HG03520 (cell line): Measurements from ENCODE around the gene PSIP1.
"Not testable (repeated sequence)": the region's sequence is repeated elsewhere in the genome, so short reads cannot be mapped to it uniquely, and the experiment has no call there.

Source experiments
- ATAC-seq: cut with Tn5 transposase; IDR thresholded peaks from one replicate; pipeline ENCODE4 v1.9.1; 2021; ENCODE audit warnings: mild to moderate bottlenecking, moderate library complexity; ENCODE audit not compliant: unreplicated experiment

PSIP1 gene

DNA sequence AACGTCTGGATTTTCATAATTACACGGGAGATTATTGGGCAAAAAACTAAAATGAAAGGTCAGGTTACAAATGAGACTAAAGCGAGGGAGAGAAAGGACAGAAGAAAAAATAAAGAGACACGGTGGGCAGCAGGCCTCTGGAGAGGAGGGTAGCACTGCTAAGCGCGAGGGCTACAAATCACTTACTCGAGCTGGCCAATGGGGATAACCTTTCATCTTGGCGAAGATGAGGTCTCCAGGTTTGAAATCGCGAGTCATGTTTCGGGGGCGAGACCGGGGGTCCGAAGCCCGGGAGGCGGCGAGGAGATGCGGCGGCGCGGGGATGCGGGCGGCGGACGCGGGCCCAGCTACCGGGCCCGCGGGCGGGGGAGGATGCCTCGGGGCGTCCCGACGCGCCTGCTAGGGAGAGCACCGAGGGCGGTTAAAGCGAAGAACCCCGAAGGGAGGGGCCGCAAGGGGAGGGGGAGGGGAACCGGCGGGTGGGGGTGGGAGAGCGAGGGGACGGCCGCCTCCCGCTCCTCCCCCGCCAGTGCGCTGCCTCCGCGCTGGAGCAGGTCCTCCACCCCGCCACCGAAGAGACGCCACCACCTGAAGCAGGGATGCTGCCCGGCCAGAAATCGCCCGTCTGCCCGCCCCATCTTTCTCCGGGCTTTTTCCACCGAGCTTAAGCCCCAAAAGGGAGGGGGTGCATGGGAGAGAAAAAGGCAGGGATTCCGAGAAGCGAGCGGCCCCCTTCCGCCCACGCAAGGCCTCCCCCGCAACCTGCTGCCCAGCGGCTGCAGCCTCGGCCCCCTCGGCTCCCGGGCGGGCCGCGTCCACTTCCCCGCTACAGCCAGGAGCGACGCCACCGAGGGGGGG is 610 bp downstream of the PSIP1 start:
- peak; percentile 26 for ATAC-seq

DNA sequence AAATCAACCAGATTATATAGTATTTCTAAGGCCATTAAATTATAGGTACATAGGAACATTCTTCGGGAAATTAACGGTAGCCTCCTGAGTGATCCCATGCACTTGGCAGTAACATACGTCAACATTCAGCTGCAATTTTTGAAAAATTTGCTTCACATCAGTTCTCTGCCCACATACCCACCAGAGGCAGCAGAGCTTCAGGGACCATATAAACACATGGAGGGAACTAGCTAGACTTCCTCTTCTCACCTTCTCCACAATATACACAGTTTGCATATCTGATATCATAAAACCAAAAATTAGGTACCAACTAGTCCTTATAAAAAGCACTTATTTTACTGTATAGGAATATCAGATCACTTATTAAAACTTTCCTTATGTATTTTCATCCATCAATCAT is 4.8 kb downstream of the PSIP1 start:
- no peak for ATAC-seq

- ATAC-seq = no peak
Observed at GRCh38 chr9:15501803-15502202, 9.0 kb downstream of the PSIP1 start.

DNA sequence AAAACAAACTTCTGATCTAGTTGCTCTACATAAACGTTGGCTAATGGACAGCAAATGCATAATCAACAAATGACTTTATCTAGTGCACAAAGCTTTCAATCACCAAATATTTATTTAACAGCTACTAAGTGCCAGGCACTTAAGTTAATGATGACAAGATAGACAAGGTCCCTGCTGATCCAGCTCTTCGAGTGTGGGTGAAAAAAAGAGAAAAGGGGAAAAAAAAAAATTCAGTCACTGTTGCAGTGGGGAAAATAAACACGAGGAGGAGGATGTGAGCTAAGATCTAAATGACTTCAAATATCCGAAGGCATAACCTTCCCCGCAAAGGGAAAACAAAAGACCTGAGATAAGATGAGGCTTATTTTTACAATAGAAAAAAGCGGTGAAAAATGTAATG is 9.6 kb downstream of the PSIP1 start:
- ATAC-seq = no peak

DNA sequence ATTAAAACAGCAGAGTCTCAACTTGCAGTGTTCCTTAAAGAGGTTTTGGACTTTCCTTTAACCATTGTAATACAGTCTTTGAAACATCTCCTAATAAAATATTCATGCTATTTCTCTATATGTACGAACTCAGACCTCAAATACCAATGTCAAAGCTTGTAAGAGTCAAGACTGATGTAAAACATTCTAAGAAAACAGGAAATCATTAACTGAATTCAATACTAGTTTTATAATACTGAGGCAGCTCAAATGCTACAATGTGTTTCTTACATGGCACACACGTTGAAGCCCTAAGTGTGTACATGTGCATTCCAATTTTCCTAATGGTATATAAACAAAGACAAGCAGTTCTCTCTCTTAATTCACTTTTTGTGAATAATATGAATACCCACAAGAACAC is 11.6 kb downstream of the PSIP1 start:
- no peak for ATAC-seq

DNA sequence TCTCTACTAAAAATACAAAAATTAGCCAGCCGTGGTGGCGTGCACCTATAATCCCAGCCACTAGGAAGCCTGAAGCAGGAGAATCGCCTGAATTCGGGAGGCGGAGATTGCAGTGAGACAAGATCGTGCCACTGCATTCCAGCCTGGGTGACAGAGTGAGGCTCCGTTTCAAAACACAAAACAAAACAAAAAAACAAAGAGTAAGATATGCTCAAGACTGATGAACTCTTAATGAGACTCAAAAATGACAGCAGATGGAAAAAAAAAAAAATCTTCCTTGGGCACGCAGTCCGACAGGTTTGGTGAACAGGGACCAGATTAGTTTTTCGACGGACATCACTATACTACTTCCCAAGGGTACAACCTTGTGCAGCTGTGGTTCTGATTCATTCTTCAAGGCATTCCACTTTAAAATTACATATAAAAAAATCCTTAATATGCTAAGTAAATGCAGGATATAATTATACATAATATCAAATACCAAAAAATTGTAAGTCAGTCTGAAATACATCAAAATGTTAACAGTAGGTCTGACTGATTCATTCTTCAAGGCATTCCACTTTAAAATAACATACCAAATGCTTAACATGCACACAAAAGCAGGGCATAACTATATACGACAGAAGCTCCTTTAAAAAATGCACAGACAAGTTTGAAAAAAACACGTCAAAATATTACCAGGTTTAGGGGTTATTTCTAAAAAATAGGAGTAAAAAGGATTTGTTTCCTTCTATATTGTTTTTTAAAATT is 12.3 kb downstream of the PSIP1 start:
- ATAC-seq = no peak

DNA sequence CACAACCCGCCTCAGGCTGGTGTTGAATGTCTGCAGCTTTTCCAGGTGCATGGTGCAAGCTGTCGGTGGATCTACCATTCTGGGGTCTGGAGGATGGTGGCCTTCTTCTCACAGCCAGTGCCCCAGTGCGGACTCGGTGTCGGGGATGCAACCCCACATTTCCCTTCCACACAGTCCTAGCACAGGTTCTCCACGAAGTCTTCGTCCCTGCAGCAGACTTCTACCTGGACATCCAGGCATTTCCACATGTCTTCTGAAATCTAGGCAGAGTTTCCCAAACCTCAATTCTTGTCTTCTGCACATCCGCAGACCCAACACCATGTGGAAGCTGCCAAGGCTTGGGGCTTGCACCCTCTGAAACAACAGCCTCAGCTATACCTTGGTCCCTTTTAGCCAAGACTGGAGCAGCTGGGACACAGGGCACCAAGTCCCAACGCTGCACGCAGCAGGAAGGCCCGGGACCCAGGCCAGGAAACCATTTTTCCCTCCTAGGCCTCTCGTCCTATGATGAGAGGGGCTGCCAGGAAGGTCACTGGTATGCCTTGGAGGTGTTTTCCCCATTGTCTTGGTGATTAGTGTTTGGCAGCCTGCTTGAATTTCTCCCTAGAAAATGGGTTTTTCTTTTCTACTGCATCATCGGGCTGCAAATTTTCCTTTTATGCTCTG is 18.2 kb downstream of the PSIP1 start:
- ATAC-seq = no peak

DNA sequence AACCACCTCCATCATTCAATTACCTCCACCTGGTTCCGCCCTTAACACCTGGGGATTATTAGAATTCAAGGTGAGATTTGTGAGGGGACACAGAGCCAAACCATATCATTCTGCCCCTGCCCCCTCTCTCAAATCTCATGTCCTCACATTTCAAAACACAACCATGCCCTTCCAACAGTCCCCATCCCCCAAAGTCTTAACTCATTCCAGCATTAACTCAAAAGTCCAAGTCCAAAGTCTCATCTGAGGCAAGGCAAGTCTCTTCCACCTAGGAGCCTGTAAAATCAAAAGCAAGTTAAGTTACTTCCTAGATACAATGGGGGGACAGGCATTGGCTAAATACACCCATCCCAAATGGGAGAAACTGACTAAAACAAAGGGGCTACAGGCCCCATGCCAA is 18.8 kb downstream of the PSIP1 start:
- no peak for ATAC-seq

DNA sequence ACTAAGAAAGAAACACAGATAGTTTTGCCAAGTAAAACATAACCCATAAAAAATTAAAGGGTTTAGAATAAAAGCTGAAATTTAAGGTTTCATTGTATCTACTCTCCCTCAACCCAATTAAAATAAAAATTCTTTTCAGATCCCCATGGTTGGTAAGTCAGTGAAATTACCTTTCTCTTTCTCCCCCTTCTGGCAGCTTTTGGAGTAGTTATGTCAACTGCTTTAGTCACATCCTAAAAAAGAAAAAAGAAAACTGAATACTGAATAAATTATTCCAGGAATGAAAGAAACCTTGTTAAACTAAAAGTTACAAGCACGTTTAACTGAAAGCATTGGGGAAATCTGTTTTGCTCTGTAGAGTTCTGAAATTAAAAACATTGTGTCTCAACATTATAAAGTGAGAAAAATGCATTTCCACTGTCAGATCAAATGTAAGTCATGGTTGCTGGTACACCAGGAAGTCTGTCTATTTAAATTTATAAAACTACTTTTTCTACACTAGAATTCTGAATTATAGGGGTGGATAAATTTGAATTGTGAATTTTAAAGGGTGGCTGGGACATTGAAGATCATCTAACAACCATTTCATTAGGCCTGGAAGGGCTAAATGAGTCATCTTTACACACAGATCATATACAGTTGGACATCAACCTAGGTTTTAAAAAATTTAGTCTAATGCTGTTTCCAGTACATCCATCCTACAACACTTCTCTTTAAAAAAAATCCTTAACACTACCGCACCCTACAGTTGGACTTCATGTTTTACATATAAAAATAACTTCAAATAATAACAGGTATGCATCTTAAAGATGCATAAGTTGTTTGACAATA is 24.7 kb downstream of the PSIP1 start:
- no peak for ATAC-seq

DNA sequence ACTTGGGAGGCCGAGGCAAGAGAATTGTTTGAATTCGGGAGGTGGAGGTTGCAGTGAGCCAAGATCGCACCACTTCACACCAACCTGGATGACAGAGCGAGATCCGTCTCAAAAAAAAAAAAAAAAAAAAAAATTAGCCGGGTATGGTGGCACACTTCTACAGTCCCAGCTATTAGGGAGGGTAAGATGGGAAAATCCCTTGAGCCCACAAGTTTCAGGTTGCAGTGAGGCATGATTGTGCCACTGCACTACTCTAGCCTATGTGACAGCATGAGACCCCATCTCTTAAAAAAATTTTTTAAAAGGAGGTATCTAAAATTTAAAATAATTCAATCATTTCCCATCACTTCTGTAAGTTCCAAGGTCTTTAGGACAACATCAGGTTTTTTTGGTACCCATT is 26.0 kb downstream of the PSIP1 start:
- no peak for ATAC-seq

- ATAC-seq = no peak
Observed at GRCh38 chr9:15482146-15482545, 28.6 kb downstream of the PSIP1 start.

- no peak for ATAC-seq
Observed at GRCh38 chr9:15480028-15480427, 30.7 kb downstream of the PSIP1 start.

GRCh38 chr9:15475923-15476536 is 34.7 kb downstream of the PSIP1 start:
- ATAC-seq = no peak

GRCh38 chr9:15469862-15470261 is 40.9 kb downstream of the PSIP1 start:
- no peak for ATAC-seq

DNA sequence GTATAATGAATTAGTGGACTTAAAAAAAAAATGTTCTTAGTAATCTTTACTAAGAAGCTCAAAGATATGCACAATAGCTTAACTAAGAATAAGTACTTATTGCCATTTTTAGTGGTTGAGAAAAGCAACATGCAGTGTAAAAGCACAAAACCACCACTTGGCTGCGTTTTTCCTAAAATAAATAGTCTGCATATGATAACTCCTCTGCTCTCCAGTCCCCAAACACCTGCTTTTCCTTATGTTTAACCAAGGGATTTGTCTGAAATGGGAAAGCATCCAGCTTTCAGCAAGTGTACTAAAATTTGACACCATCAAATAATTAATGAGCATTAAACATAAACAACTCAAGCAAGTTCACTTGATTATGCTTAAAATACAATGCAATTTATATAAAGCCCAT is 41.4 kb downstream of the PSIP1 start:
- no peak for ATAC-seq

DNA sequence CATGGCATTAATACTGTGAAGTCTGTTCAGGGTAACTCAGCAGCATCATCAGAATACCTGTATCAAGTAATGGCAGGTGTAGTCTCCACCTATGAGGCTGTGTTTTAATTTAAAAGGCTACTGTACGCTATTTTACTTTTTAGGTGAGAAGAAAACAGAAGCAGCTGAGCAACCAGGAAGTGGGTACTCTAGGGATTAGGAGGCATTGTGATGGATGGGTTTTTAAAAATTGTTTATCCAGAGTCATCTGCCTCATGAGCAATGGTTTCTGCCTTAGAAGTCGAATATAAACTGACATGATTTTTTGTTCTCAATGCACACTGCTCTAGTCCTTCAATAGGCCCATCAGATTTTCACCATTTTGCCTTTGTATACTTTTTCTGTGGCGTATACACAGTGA is 42.6 kb downstream of the PSIP1 start:
- no peak for ATAC-seq

DNA sequence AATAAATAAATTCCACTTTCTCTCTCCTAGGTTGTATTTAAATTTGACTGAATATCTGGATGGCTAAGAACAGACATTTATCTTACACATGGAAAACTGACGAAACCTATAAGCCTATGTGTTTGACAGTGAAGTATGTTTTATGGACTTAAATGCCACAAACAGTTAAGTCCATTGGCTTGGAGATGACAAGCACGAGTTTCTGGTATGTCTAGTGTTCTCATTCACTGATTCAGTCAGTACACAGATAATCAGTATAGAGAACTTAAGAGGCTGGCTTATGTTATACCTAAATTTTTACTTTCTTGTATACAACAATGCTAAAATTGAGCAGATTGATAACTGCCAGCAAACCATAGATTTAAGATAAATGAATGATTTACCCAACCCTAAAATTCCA is 49.2 kb downstream of the PSIP1 start:
- ATAC-seq = no peak

GRCh38 chr9:15461056-15461455 is 49.7 kb downstream of the PSIP1 start:
- no peak for ATAC-seq

DNA sequence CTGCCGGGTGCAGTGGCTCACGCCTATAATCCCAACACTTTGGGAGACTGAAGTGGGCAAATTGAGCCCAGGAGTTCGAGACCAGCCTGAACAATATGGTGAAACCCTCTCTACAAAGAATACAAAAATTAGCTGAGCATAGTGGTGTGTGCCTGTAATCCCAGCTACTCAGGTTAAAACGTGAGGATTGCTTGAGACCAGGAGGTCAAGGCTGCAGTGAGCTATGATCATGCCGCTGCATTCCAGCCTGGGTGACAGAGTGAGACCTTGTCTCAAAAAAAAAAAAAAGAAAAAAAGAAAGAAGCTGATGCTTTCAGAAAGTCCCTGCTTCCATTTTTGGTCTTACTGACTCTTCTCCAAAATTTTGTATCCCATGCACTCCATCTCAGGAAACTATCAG is 56.8 kb downstream of the PSIP1 start:
- ATAC-seq = no peak

DNA sequence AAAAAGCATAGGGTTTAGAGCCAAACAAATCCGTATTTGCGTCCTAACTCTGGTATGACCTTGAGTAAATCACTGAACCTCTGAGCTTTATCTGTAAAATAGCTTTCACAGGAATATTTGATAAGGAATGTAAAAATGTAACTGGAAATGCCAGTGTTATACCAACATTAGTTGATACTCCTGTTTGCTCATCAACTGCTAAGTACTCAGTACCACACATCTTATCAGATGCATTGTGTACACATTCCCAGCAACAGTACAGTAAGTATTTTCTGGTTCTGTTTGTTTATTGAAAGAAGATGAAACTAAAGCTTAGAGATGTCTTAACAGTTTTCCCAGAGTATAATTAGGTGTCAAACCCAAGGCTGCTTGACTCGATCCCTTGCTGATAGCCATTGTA is 66.6 kb downstream of the PSIP1 start:
- ATAC-seq = no peak

DNA sequence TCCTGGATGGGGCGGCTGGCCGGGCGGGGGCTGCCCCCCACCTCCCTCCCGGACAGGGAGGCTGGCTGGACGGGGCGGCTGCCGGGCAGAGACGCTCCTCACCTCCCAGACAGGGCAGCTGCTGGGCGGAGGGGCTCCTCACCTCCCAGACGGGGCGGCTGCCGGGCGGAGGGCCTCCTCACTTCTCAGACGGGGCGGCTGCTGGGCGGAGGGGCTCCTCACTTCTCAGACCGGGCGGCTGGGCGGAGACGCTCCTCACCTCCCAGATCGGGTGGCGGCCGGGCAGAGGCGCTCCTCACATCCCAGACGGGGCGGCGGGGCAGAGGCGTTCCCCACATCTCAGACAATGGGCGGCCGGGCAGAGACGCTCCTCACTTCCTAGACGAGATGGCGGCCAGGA is 68.5 kb downstream of the PSIP1 start:
- ATAC-seq = not testable (repeated sequence)
